Epithelial cell of umbilical artery (primary cell): ENCODE measurements around the gene STAMBPL1. TPM values are rescaled to one million over a fixed set of nuclear protein-coding genes. Genes with fewer than 3 reads are reported as not detected.

Source experiments
- total RNA-seq: library from RNA; depleted of rRNA; stranded (reverse); fragments of >200 nt; gene quantifications from 2 replicates; pipeline ENCODE4 v1.2.3, GENCODE V29; 2014

Gene STAMBPL1
- under 0.01 and 0.61 TPM in 2 replicates for total RNA-seq

GRCh38 chr10:88879534-88880281 is at the start of gene STAMBPL1:
Gene STAMBPL1 (plus strand): TSS chr10:88880245. CDS start chr10:88901709, 21,464 bp downstream.

DNA sequence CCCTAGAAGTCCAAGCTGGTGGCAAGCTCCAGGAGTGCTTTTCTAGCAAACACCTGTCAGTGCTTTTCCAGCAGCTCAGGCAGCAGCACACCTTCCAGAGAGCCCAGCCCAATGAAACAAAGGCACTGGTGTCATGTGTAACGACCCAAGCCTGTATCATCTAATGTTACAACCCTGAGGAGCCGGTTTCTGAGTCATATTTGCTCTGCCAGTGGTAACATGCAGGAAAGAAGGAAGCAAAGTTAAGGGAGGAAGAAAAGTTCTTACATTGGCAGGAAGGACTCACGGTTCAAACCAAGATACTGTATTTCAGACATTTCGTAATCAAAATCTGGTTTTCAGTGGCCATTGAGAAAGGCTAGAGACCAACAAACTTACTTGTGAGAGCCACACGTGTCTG is 28.3 kb upstream of the STAMBPL1 start, which contains the start of gene ANKRD22:
TSS of gene ANKRD22 (minus strand) at position 139 of the 400 bp plus-strand sequence. CDS start 237 bp downstream, outside the sequence.

GRCh38 chr10:88952647-88953111 is 72.6 kb downstream of the STAMBPL1 start, which contains the start of gene ACTA2:
Gene ACTA2 (minus strand): TSS chr10:88952773. CDS start chr10:88948930, 3,843 bp downstream.

Other genes starting within 250 kb of the STAMBPL1 start
- gene LIPF, start 215.8 kb upstream of the STAMBPL1 start, total RNA-seq, result not detected in 2 replicates
- not detected in 2 replicates for gene LIPK, start 174.0 kb upstream of the STAMBPL1 start, total RNA-seq
- not detected in 2 replicates for gene LIPN, start 120.2 kb upstream of the STAMBPL1 start, total RNA-seq
- gene LIPM, start 77.5 kb upstream of the STAMBPL1 start, total RNA-seq, result not detected in 2 replicates
- not detected in 2 replicates for gene ANKRD22, start 28.4 kb upstream of the STAMBPL1 start, total RNA-seq
- 7.1 and 14.0 TPM in 2 replicates for gene ACTA2, start 72.5 kb downstream of the STAMBPL1 start, total RNA-seq
- 6.2 and 10.9 TPM in 2 replicates for gene FAS, start 110.6 kb downstream of the STAMBPL1 start, total RNA-seq